ENCODE measurements around the gene UNK. TPM values are rescaled to one million over a fixed set of nuclear protein-coding genes. Genes with fewer than 3 reads are reported as not detected.
"Not testable (repeated sequence)": the region's sequence is repeated elsewhere in the genome, so short reads cannot be mapped to it uniquely, and the experiment has no call there.

Gene UNK
- total RNA-seq, 1 experiment from 2014 or later: 27.8 TPM

DNA sequence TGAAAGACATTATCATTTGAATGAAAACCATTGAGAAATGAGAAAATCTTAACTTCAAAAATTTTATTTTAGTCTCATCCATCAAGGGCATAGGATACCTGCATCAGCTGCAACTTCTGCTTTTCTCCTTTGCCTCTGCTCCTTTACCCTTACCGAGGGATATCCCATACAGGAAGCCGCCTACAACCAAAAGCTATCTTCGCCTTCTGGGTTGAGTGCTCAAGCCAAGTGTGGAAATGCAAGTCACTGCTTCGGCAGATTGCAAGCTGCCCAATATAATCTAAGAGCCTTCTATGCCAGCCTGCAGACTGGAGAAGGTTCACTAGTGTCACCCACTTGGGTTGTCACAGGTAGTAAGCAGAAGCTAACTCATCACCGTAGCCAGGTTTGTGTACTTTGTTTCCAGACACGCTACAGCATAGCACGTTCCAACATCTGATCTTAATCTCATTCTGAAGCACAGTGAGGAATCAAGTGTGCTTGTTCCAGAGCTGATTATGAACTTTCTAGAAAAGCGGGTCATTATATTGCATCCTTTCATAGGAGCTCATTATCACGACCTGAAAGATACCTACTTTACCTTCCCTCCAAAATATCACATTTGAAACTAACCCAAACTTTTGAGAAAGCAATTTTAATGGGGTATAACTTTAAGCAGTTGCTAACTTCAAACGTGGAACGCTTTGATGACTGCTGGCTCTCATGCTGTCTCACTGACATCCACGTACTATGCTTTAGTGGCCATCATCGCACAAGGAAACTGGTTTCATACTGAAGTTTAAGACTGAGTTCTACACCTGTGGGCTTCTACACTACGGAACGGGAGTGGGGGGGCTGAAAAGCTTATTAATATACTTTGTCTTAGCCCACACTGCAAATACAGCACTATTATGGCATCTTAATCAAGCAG is 8.0 kb upstream of the UNK start:
- intact Hi-C loops (cut with micrococcal nuclease; ENCODE audit: unreplicated experiment): loop anchor here (5.0 to 10.0 kb wide), 3 partner anchors 41 to 498 kb away; partner anchors contain the start of gene CDK3
- no peak for DNase-seq
- H3K4me2 ChIP-seq: peak overlapping the region; percentile 96
- no peaks in the 10 kb centered on the region for H3K9me2 ChIP-seq (ENCODE audit: insufficient read depth)
- no peaks in the 10 kb centered on the region for H3K9me3 ChIP-seq (ENCODE audit: insufficient read depth, low read depth)
- peak overlapping the region; percentile 90; the same call in 1 of the 2 replicates for H3K4me3 ChIP-seq
- H3K27ac ChIP-seq: 0 out of 2 replicates have a peak overlapping the region, but pooled peaks have one; percentile 4
- peaks cover 49% of the 10 kb centered on the region for H3K4me1 ChIP-seq (replicated peaks; ENCODE audit: insufficient read depth)
- peaks cover 36% of the 10 kb centered on the region for H4K20me1 ChIP-seq (ENCODE audit: insufficient read depth)
- H3K36me3 ChIP-seq (ENCODE audit: low read depth): peaks cover 26% of the 10 kb centered on the region
- H3F3A ChIP-seq (ENCODE audit: insufficient read depth, low read depth): peaks cover 57% of the 10 kb centered on the region
- ChIA-PET CTCF (interaction anchor here (0.6 to 1.3 kb wide), 3 partner anchors 10 to 156 kb away, joined by 3 to 19 read pairs (median 7); no protein-coding TSS in a partner anchor), POLR2A (ENCODE audit: unreplicated experiment) (interaction anchor here (0.5 to 0.8 kb wide), 5 partner anchors 64 to 251 kb away, joined by 3 to 10 read pairs (median 4); partner anchors contain the start of gene LLGL2)
- H3K79me2 ChIP-seq (ENCODE audit: low read depth): peaks cover 32% of the 10 kb centered on the region
- BruUV-seq (replicated peaks): no TSS peak
- TF ChIP-seq EZH2 (IDR thresholded peaks at IDR 0.05; ENCODE audit: low read depth): no peak
- TF ChIP-seq, protein P1, sequence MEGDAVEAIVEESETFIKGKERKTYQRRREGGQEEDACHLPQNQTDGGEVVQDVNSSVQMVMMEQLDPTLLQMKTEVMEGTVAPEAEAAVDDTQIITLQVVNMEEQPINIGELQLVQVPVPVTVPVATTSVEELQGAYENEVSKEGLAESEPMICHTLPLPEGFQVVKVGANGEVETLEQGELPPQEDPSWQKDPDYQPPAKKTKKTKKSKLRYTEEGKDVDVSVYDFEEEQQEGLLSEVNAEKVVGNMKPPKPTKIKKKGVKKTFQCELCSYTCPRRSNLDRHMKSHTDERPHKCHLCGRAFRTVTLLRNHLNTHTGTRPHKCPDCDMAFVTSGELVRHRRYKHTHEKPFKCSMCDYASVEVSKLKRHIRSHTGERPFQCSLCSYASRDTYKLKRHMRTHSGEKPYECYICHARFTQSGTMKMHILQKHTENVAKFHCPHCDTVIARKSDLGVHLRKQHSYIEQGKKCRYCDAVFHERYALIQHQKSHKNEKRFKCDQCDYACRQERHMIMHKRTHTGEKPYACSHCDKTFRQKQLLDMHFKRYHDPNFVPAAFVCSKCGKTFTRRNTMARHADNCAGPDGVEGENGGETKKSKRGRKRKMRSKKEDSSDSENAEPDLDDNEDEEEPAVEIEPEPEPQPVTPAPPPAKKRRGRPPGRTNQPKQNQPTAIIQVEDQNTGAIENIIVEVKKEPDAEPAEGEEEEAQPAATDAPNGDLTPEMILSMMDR (conservative IDR thresholded peaks at IDR 0.05): no peak
- no peak overlapping the region for H2AFZ ChIP-seq
- no peaks in the 10 kb centered on the region for H3K27me3 ChIP-seq (ENCODE audit: insufficient read depth, low read depth)

- H3K27ac ChIP-seq: 0 out of 2 replicates have a peak overlapping the region, but pooled peaks have one; percentile 4
- intact Hi-C loops (cut with micrococcal nuclease; ENCODE audit: unreplicated experiment): loop anchor here (5.0 to 10.0 kb wide), 3 partner anchors 40 to 497 kb away; partner anchors contain the start of gene CDK3
- POLR2A ChIA-PET (ENCODE audit: unreplicated experiment): interaction anchor here (0.6 to 0.7 kb wide), 2 partner anchors 63 to 213 kb away, joined by 3 to 4 read pairs; no protein-coding TSS in a partner anchor
Measured at GRCh38 chr17:75777296-75777922, 7.2 kb upstream of the UNK start.

GRCh38 chr17:75778066-75778860 is 6.3 kb upstream of the UNK start:
- POLR2A ChIA-PET (ENCODE audit: unreplicated experiment): interaction anchor here (0.6 kb wide), 1 partner anchor 100 kb away, joined by 8 read pairs; the partner anchor contains the start of gene TRIM47
- Histone ChIP-seq H4K20me1 (ENCODE audit: insufficient read depth) (peaks cover 36% of the 10 kb centered on the region), H3K4me1 (replicated peaks; ENCODE audit: insufficient read depth) (peaks cover 60% of the 10 kb centered on the region), H3K4me3 (peak overlapping the region; percentile 90), H3K79me2 (ENCODE audit: low read depth) (peaks cover 32% of the 10 kb centered on the region), H3K27ac (peak overlapping the region; percentile 93), H3F3A (ENCODE audit: insufficient read depth, low read depth) (peaks cover 63% of the 10 kb centered on the region), H3K4me2 (peak overlapping the region; percentile 96), H3K36me3 (ENCODE audit: low read depth) (peaks cover 26% of the 10 kb centered on the region)
- H3K27me3 ChIP-seq (ENCODE audit: insufficient read depth, low read depth); CTCF ChIA-PET; H3K9me2 ChIP-seq (ENCODE audit: insufficient read depth); H3K9me3 ChIP-seq (ENCODE audit: insufficient read depth, low read depth); DNase-seq; BruUV-seq (replicated peaks); H2AFZ ChIP-seq: not testable (repeated sequence)
- intact Hi-C loops (cut with micrococcal nuclease; ENCODE audit: unreplicated experiment): loop anchor here (2.0 to 10.0 kb wide), 4 partner anchors 39 to 497 kb away; partner anchors contain the start of genes CDK3 and WBP2

More at GRCh38 chr17:75777296-75777922, 7.2 kb upstream of the UNK start:
- peak overlapping the region; percentile 90 for H3K4me3 ChIP-seq
- H3K9me3 ChIP-seq (ENCODE audit: insufficient read depth, low read depth): no peaks in the 10 kb centered on the region
- H3K27me3 ChIP-seq (ENCODE audit: insufficient read depth, low read depth): no peaks in the 10 kb centered on the region
- CTCF ChIA-PET: interaction anchor here (1.3 kb wide), 1 partner anchor 13 kb away, joined by 3 read pairs; no protein-coding TSS in a partner anchor
- no peak for DNase-seq
- TF ChIP-seq EZH2 (IDR thresholded peaks at IDR 0.05; ENCODE audit: low read depth): no peak
- TF ChIP-seq, protein P1 (conservative IDR thresholded peaks at IDR 0.05): no peak
- H3K79me2 ChIP-seq (ENCODE audit: low read depth): peaks cover 32% of the 10 kb centered on the region
- H3F3A ChIP-seq (ENCODE audit: insufficient read depth, low read depth): peaks cover 58% of the 10 kb centered on the region
- H3K9me2 ChIP-seq (ENCODE audit: insufficient read depth): no peaks in the 10 kb centered on the region
- peaks cover 26% of the 10 kb centered on the region for H3K36me3 ChIP-seq (ENCODE audit: low read depth)
- H4K20me1 ChIP-seq (ENCODE audit: insufficient read depth): peaks cover 36% of the 10 kb centered on the region
- H3K4me1 ChIP-seq (replicated peaks; ENCODE audit: insufficient read depth): peaks cover 52% of the 10 kb centered on the region
- H3K4me2 ChIP-seq: peak overlapping the region; percentile 96
- no TSS peak for BruUV-seq (replicated peaks)
- no peak overlapping the region for H2AFZ ChIP-seq
